WTC11 (cell line): ENCODE measurements around the gene ZNF10.

Experiments used
- AR ChIP-seq: fragments of 250-450 bp; sonication (Bioruptor Pico); IDR thresholded peaks from 2 replicates; pipeline ENCODE4 v1.9.0; 2021; ENCODE audit warnings: mild to moderate bottlenecking
- CTCF ChIP-seq: fragments of 200-600 bp; IDR thresholded peaks from 2 replicates; pipeline ENCODE4 v1.8.0; 2022; ENCODE audit warnings: antibody characterized with exemption
- GTF2I ChIP-seq: fragments of 250-450 bp; sonication (Bioruptor Pico); conservative IDR thresholded peaks from 2 replicates; pipeline ENCODE4 v1.4.0; 2021; ENCODE audit warnings: mild to moderate bottlenecking
- ZNF512 ChIP-seq: sonication (generic); formaldehyde crosslinking; IDR thresholded peaks from 2 replicates; pipeline ENCODE4 v1.8.1; 2022; ENCODE audit warnings: missing genetic modification reagents, borderline replicate concordance

- no peak for TF ChIP-seq ZNF512 (CRISPR knock-in tag)
- TF ChIP-seq GTF2I (CRISPR knock-in tag) = no peak
- no peak for TF ChIP-seq CTCF
- no peak for TF ChIP-seq AR
Measured at GRCh38 chr12:133106253-133106652, 24.2 kb upstream of the ZNF10 start.
